HepG2 (cell line): ENCODE results near the gene ADAM15. TPM values are rescaled to one million over a fixed set of nuclear protein-coding genes. Genes with fewer than 3 reads are reported as not detected.

Source experiments
- ATAC-seq: fragments of 200-7000 bp; cut with Tn5 transposase; 3 replicates; pipeline ENCODE4 v1.9.1; 2020; ENCODE audit warnings: mild to moderate bottlenecking, moderate library complexity
- BruUV-seq: library from RNA; stranded (reverse); fragments of 400-500 nt; replicated peaks from 2 replicates; lab custom pipeline; 2021; lab: Mats Ljungman, UMichigan
- CTCF ChIA-PET: fragments of 300-600 bp; formaldehyde crosslinking; extraction: SDS; loops from one replicate; lab custom pipeline; 2021; ENCODE audit warnings: low total read pairs, inconsistent platforms, low intra/inter-chr PET ratio; lab: Yijun Ruan, JAX
- POLR2A ChIA-PET: fragments of 350-600 bp; sonication (Branson Sonifier 250); formaldehyde crosslinking; loops from one replicate; lab custom pipeline; 2020; ENCODE audit warnings: antibody characterized with exemption, inconsistent platforms; lab: Yijun Ruan, JAX
- DNase-seq: peaks from one replicate; pipeline ENCODE4 v3.0.0-alpha.2; 2015; ENCODE audit warnings: low spot score
- FAIRE-seq: peaks from 3 replicates; lab custom pipeline; 2011; peaks lifted over from hg19 to GRCh38; lab: Jason Lieb, UNC
- H2AFZ ChIP-seq: one replicate; pipeline ENCODE4 v1.6.1; 2011; ENCODE audit warnings: low read length, inconsistent platforms
- H3K27ac ChIP-seq: fragments of 300-600 bp; 3 replicates; pipeline ENCODE4 v1.8.0; 2011; ENCODE audit warnings: mixed run types, mild to moderate bottlenecking, mixed read lengths, low read length, inconsistent platforms; ENCODE audit not compliant: insufficient read depth; ENCODE audit errors: extremely low read length
- H3K27me3 ChIP-seq, 2 experiments: fragments of 200-600 bp in 1 of 2; 2 replicates in 1 of 2; 3 replicates in 1 of 2; pipeline versions ENCODE4 v1.6.0 to v1.8.0; 2011; ENCODE audit warnings: low read length in 2 of 2, mild to moderate bottlenecking in 2 of 2, moderate library complexity in 2 of 2, inconsistent platforms in 1 of 2; ENCODE audit not compliant: insufficient read depth in 2 of 2, control insufficient read depth in 1 of 2
- H3K36me3 ChIP-seq, 2 experiments: fragments of 200-600 bp in 1 of 2; replicated peaks in 1 of 2; 2 replicates in 1 of 2; 3 replicates in 1 of 2; pipeline versions ENCODE4 v1.5.1 to v1.8.0; 2011; ENCODE audit warnings: low read length in 2 of 2, inconsistent platforms in 1 of 2; ENCODE audit not compliant: insufficient read depth in 2 of 2, control insufficient read depth in 1 of 2
- H3K4me1 ChIP-seq: 2 replicates; pipeline ENCODE4 v1.5.1; 2012; ENCODE audit warnings: low read length, inconsistent platforms; ENCODE audit not compliant: insufficient read depth
- H3K4me2 ChIP-seq: 2 replicates; pipeline ENCODE4 v1.6.0; 2011; ENCODE audit warnings: low read depth, low read length, inconsistent platforms
- H3K4me3 ChIP-seq, 3 experiments: fragments of 200-600 bp in 1 of 3; sonication (generic), shearing (Covaris generic) in 1 of 3; replicated peaks in 1 of 3; 2 replicates each; pipeline ENCODE4 v1.5.1; 2011 to 2016; ENCODE audit warnings: low read length in 3 of 3, inconsistent platforms in 2 of 3, low read depth in 2 of 3, mild to moderate bottlenecking in 2 of 3, control low read depth in 1 of 3, mixed read lengths in 1 of 3; ENCODE audit not compliant: insufficient read depth in 1 of 3
- H3K79me2 ChIP-seq: one replicate; pipeline ENCODE4 v1.6.1; 2011; ENCODE audit warnings: low read length, inconsistent platforms; ENCODE audit not compliant: insufficient read depth
- H3K9ac ChIP-seq: 2 replicates; pipeline ENCODE4 v1.6.0; 2011; ENCODE audit warnings: mild to moderate bottlenecking, low read depth, low read length, inconsistent platforms; ENCODE audit not compliant: insufficient read depth
- H3K9me3 ChIP-seq: 2 replicates; pipeline ENCODE4 v1.5.1; 2012; ENCODE audit warnings: mild to moderate bottlenecking, low read length
- H4K20me1 ChIP-seq: 2 replicates; pipeline ENCODE4 v1.6.0; 2011; ENCODE audit warnings: inconsistent platforms, mild to moderate bottlenecking, low read length, moderate library complexity; ENCODE audit not compliant: insufficient read depth
- EZH2 ChIP-seq: conservative IDR thresholded peaks from 2 replicates; pipeline ENCODE4 v1.6.1; 2012; ENCODE audit warnings: mild to moderate bottlenecking, low read depth, low read length, moderate library complexity
- HNRNPLL ChIP-seq: fragments of 200-400 bp; formaldehyde crosslinking; IDR thresholded peaks from 2 replicates; pipeline ENCODE4 v1.6.1; 2017; ENCODE audit warnings: mild to moderate bottlenecking, low read depth, low read length; ENCODE audit not compliant: poor library complexity, severe bottlenecking
- JUND ChIP-seq: sonication (generic); formaldehyde crosslinking; IDR thresholded peaks from 2 replicates; pipeline ENCODE4 v1.8.0; 2022; ENCODE audit warnings: mild to moderate bottlenecking, missing genetic modification reagents
- KDM6A ChIP-seq: IDR thresholded peaks from 2 replicates; pipeline ENCODE4 v1.6.1; 2016; ENCODE audit warnings: low read depth
- KLF13 ChIP-seq: sonication (generic); formaldehyde crosslinking; IDR thresholded peaks from 2 replicates; pipeline ENCODE4 v1.4.0; 2020; ENCODE audit warnings: mild to moderate bottlenecking, missing genetic modification reagents
- MAFG ChIP-seq: sonication (generic); formaldehyde crosslinking; IDR thresholded peaks from 2 replicates; pipeline ENCODE4 v1.5.1; 2020; ENCODE audit warnings: mild to moderate bottlenecking, missing genetic modification reagents
- MTF2 ChIP-seq: sonication (generic); formaldehyde crosslinking; IDR thresholded peaks from 2 replicates; pipeline ENCODE4 v1.5.0; 2020; ENCODE audit warnings: missing genetic modification reagents, borderline replicate concordance
- RARA ChIP-seq: IDR thresholded peaks from 2 replicates; pipeline ENCODE4 v1.6.1; 2016; ENCODE audit warnings: missing genetic modification reagents, missing compliant biosample characterization
- RFXANK ChIP-seq: IDR thresholded peaks from 2 replicates; pipeline ENCODE4 v1.6.1; 2016
- SALL1 ChIP-seq: sonication (generic); formaldehyde crosslinking; IDR thresholded peaks from 2 replicates; pipeline ENCODE4 v1.8.0; 2022; ENCODE audit warnings: mild to moderate bottlenecking, missing genetic modification reagents
- SMYD3 ChIP-seq: sonication (generic); formaldehyde crosslinking; IDR thresholded peaks from 2 replicates; pipeline ENCODE4 v1.8.1; 2023; ENCODE audit warnings: mild to moderate bottlenecking, missing genetic modification reagents
- ZNF281 ChIP-seq: sonication (generic); formaldehyde crosslinking; IDR thresholded peaks from 2 replicates; pipeline ENCODE4 v1.4.0; 2020; ENCODE audit warnings: missing genetic modification reagents, borderline replicate concordance
- ZNF619 ChIP-seq: sonication (generic); formaldehyde crosslinking; IDR thresholded peaks from 2 replicates; pipeline ENCODE4 v1.4.0; 2020; ENCODE audit warnings: mild to moderate bottlenecking, missing genetic modification reagents
- ZSCAN25 ChIP-seq: sonication (generic); formaldehyde crosslinking; IDR thresholded peaks from 2 replicates; pipeline ENCODE4 v1.8.0; 2022; ENCODE audit warnings: mild to moderate bottlenecking, missing genetic modification reagents
- WGBS: methylation state at CpG from one replicate; pipeline ENCODE4 v1.1.6; 2017; ENCODE audit warnings: low lambda C conversion rate; 5-methylcytosine and 5-hydroxymethylcytosine counted together
- in situ Hi-C: cut with HindIII; loops from 2 replicates; pipeline ENCODE4 v1.10.0; 2017; ENCODE audit warnings: low pct_unique_long_range_greater_than_20kb; ENCODE audit not compliant: extremely low pct_ligation_motif_present
- intact Hi-C: fragments of 100-400 bp; cut with micrococcal nuclease; formaldehyde crosslinking; loops from one replicate; pipeline ENCODE4 v1.10.0; 2022; ENCODE audit not compliant: unreplicated experiment
- polyA plus RNA-seq, 8 experiments: library from polyadenylated mRNA; depleted of rRNA in 3 of 8; stranded (reverse) in 7 of 8; unstranded in 1 of 8; fragments of >200 nt; fragmentation: Illumina TruSeq in 4 of 8; extraction: Trizol in 4 of 8; gene quantifications; 2 replicates each; pipeline versions ENCODE4 v1.2.1 to v1.2.3, GENCODE V29; 2011 to 2016; ENCODE audit warnings: low read depth in 4 of 8, missing spikeins in 1 of 8, mixed read lengths in 1 of 8; ENCODE audit not compliant: insufficient read depth in 1 of 8
- total RNA-seq, 5 experiments: library from RNA; depleted of rRNA; stranded (reverse); fragments of >200 nt; fragmentation: Illumina TruSeq; extraction: Trizol; gene quantifications; 2 replicates each; pipeline ENCODE4 v1.2.3, GENCODE V29; 2016; ENCODE audit warnings: low read depth in 1 of 5
- TF ChIP-seq, protein P1 (sequence below): sonication (generic); formaldehyde crosslinking; IDR thresholded peaks from 2 replicates; pipeline ENCODE4 v1.5.1; 2020; ENCODE audit warnings: mild to moderate bottlenecking, missing genetic modification reagents, moderate library complexity

The ADAM15 gene
- total and polyA plus RNA-seq, 2 of the 13 experiments (the other 11 are each of a cell fraction or from before 2014, with no cell fraction given), result 17.9 to 25.6 TPM

- CTCF ChIA-PET, result interaction anchor here (1.4 kb wide), 1 partner anchor 81 kb away, joined by 4 read pairs; the partner anchor contains the start of gene ZBTB7B
- DNase-seq (no peak), ATAC-seq (no peak), FAIRE-seq (no peak)
- POLR2A ChIA-PET, result no interaction called here
- in situ Hi-C loops (no loop called here), intact Hi-C loops (loop anchor here (5.0 to 10.0 kb wide), 2 partner anchors 35 to 178 kb away; no protein-coding TSS in a partner anchor)
- TF ChIP-seq SALL1 (CRISPR knock-in tag) (0 out of 2 replicates have a peak, but pooled peaks have one; percentile 1), MAFG (CRISPR knock-in tag) (no peak), ZNF281 (CRISPR knock-in tag) (no peak), ZNF619 (no peak), KDM6A (CRISPR knock-in tag) (no peak), MTF2 (CRISPR knock-in tag) (peak; percentile 62), KLF13 (CRISPR knock-in tag) (no peak), RFXANK (CRISPR knock-in tag) (no peak), HNRNPLL (peak; percentile 21), EZH2 (0 out of 2 replicates have a peak, but pooled peaks have one; percentile 38), ZSCAN25 (no peak), SMYD3 (CRISPR knock-in tag) (no peak), JUND (CRISPR knock-in tag) (no peak), RARA (CRISPR knock-in tag) (no peak)
- TF ChIP-seq, protein P1, sequence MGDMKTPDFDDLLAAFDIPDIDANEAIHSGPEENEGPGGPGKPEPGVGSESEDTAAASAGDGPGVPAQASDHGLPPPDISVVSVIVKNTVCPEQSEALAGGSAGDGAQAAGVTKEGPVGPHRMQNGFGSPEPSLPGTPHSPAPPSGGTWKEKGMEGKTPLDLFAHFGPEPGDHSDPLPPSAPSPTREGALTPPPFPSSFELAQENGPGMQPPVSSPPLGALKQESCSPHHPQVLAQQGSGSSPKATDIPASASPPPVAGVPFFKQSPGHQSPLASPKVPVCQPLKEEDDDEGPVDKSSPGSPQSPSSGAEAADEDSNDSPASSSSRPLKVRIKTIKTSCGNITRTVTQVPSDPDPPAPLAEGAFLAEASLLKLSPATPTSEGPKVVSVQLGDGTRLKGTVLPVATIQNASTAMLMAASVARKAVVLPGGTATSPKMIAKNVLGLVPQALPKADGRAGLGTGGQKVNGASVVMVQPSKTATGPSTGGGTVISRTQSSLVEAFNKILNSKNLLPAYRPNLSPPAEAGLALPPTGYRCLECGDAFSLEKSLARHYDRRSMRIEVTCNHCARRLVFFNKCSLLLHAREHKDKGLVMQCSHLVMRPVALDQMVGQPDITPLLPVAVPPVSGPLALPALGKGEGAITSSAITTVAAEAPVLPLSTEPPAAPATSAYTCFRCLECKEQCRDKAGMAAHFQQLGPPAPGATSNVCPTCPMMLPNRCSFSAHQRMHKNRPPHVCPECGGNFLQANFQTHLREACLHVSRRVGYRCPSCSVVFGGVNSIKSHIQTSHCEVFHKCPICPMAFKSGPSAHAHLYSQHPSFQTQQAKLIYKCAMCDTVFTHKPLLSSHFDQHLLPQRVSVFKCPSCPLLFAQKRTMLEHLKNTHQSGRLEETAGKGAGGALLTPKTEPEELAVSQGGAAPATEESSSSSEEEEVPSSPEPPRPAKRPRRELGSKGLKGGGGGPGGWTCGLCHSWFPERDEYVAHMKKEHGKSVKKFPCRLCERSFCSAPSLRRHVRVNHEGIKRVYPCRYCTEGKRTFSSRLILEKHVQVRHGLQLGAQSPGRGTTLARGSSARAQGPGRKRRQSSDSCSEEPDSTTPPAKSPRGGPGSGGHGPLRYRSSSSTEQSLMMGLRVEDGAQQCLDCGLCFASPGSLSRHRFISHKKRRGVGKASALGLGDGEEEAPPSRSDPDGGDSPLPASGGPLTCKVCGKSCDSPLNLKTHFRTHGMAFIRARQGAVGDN (CRISPR knock-in tag), result peak; percentile 45
- WGBS, result 5% methylated on average over 30 of the region's 36 CpGs
- Histone ChIP-seq H3K4me1 (peaks cover 88% of the 10 kb centered on the region), H3K9me3 (no peaks in the 10 kb centered on the region), H3K27ac (no peak overlapping the region), H4K20me1 (peaks cover 4% of the 10 kb centered on the region; the same call in 1 of the 2 replicates), H3K27me3 (peaks cover 27 to 68% of the 10 kb centered on the region in 2 experiments), H3K36me3 (no peaks in the 10 kb centered on the region), H3K4me3 (peak overlapping the region; percentile 22 to 70 (median 41); a peak in 5 of 6 replicates), H3K9ac (no peak overlapping the region), H2AFZ (no peak overlapping the region), H3K4me2 (peak overlapping the region; percentile 90), H3K79me2 (no peaks in the 10 kb centered on the region)
- no TSS peak for BruUV-seq
These were observed 31.4 kb downstream of the ADAM15 start for GRCh38 chr1:155082301-155083051.
